Body of pancreas (tissue), 4 donors: ENCODE data around the gene RASGRP2. TPM values are rescaled to one million over a fixed set of nuclear protein-coding genes. Genes with fewer than 3 reads are reported as not detected.

Experiments
- ATAC-seq: fragments of 150-250 bp; one replicate; pipeline ENCODE4 v1.9.1; 2016
- DNase-seq, 4 donors: peaks; one replicate each; pipeline ENCODE4 v3.0.0-alpha.2; 2019
- H3K27ac ChIP-seq, 4 donors: fragments of 200-600 bp; sonication (generic); 1 replicate in 3 of 4; 2 replicates in 1 of 4; pipeline versions ENCODE4 v1.5.1 to v1.6.1; 2016 to 2019; ENCODE audit warnings: mild to moderate bottlenecking in 1 of 4, mixed read lengths in 1 of 4, moderate library complexity in 1 of 4
- H3K27me3 ChIP-seq, 2 donors: fragments of 200-600 bp; sonication (generic); one replicate each; pipeline ENCODE4 v1.6.0; 2016; ENCODE audit warnings: mild to moderate bottlenecking in 1 of 2
- H3K36me3 ChIP-seq, 2 donors: fragments of 200-600 bp; sonication (generic); replicated peaks in 1 of 2; 2 replicates each; pipeline ENCODE4 v1.5.1; 2016; ENCODE audit warnings: low read depth in 2 of 2; ENCODE audit not compliant: insufficient read depth in 1 of 2
- H3K4me1 ChIP-seq: fragments of 200-600 bp; sonication (generic); one replicate; pipeline ENCODE4 v1.6.0; 2016
- H3K4me3 ChIP-seq, 2 donors: fragments of 200-600 bp; sonication (generic); 1 replicate in 1 of 2; 2 replicates in 1 of 2; pipeline ENCODE4 v1.5.1; 2016 to 2019
- H3K9me3 ChIP-seq, 3 donors: fragments of 200-600 bp; sonication (generic); 1 replicate in 2 of 3; 2 replicates in 1 of 3; pipeline ENCODE4 v1.5.1; 2016
- POLR2A ChIP-seq, 3 donors: fragments of 450-650 bp; IDR thresholded peaks; one replicate each; pipeline ENCODE4 v1.6.1; 2016; ENCODE audit warnings: antibody characterized with exemption in 3 of 3, mild to moderate bottlenecking in 2 of 3
- WGBS, 2 donors: methylation state at CpG; one replicate each; pipeline ENCODE4 v1.1.5; 2017; 5-methylcytosine and 5-hydroxymethylcytosine counted together
- intact Hi-C: fragments of 100-400 bp; cut with DNase I; formaldehyde crosslinking; loops from one replicate; pipeline ENCODE4 v1.15.1; 2023
- total RNA-seq, 2 donors: library from RNA; depleted of rRNA; stranded (reverse); fragments of >200 nt; gene quantifications; one replicate each; pipeline ENCODE4 v1.1.0, GENCODE V29; 2016
- TF ChIP-seq, protein P1 (sequence below), 7 experiments: fragments of 450-650 bp in 4 of 7; fragments of 200-600 bp in 3 of 7; sonication (generic) in 3 of 7; IDR thresholded peaks; one replicate each; pipeline ENCODE4 v1.5.1; 2016 to 2019; ENCODE audit warnings: antibody characterized with exemption in 7 of 7

The RASGRP2 gene
- total RNA-seq, 2 donors from 2014 or later, result 4.6 to 17.9 TPM

DNA sequence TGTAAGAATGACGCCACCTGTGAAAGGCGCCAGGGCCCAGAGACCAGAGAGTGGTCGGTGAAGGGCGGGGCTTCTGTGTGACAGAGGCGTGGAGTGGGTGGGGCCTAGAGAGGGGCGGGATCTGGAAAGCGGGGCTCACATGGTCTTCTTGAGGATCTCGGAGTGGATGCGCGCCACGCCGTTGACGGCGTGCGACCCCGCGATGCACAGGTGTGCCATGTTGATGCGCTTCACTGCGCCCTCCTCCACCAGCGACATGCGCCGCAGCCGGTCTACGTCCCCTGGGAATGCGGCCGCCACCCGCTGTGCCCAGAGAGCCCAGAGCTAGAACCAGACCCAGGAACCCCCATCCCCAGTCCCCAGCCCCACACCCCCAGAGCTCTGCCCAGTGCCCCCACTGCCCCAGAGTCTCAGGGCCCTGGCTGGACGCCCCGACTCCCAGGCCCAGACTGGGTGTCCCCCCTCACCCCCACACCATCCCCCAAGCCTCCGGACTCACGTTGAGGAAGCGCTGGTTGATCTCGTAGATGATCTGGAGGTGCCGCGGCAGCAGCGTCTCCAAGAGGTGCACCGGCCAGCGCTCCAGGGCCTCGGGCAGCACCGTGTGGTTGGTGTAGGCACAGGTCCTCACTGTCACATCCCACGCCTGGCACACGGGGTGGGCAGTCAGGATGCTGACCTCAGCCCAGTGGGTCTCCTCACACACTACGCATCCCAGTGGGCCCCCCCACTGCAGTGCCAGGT lies 9.6 kb upstream of the RASGRP2 start:
- ATAC-seq, result no peak
- intact Hi-C loops, result no loop called here
- no peaks in the 10 kb centered on the region for H3K36me3 ChIP-seq
- no peak for TF ChIP-seq POLR2A (IDR thresholded peaks at IDR 0.05)
- TF ChIP-seq, protein P1, sequence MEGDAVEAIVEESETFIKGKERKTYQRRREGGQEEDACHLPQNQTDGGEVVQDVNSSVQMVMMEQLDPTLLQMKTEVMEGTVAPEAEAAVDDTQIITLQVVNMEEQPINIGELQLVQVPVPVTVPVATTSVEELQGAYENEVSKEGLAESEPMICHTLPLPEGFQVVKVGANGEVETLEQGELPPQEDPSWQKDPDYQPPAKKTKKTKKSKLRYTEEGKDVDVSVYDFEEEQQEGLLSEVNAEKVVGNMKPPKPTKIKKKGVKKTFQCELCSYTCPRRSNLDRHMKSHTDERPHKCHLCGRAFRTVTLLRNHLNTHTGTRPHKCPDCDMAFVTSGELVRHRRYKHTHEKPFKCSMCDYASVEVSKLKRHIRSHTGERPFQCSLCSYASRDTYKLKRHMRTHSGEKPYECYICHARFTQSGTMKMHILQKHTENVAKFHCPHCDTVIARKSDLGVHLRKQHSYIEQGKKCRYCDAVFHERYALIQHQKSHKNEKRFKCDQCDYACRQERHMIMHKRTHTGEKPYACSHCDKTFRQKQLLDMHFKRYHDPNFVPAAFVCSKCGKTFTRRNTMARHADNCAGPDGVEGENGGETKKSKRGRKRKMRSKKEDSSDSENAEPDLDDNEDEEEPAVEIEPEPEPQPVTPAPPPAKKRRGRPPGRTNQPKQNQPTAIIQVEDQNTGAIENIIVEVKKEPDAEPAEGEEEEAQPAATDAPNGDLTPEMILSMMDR (IDR thresholded peaks at IDR 0.05), result no peak
- DNase-seq, result peak in 1 of 4 donors; percentile 10
- H3K4me3 ChIP-seq, result no peak overlapping the region
- 93 to 94% methylated on average over 29 to 32 of the region's 43 CpGs for WGBS, 2 donors
- no peaks in the 10 kb centered on the region for H3K27me3 ChIP-seq
- H3K4me1 ChIP-seq, result no peaks in the 10 kb centered on the region
- no peaks in the 10 kb centered on the region for H3K9me3 ChIP-seq
- H3K27ac ChIP-seq, result no peak overlapping the region

DNA sequence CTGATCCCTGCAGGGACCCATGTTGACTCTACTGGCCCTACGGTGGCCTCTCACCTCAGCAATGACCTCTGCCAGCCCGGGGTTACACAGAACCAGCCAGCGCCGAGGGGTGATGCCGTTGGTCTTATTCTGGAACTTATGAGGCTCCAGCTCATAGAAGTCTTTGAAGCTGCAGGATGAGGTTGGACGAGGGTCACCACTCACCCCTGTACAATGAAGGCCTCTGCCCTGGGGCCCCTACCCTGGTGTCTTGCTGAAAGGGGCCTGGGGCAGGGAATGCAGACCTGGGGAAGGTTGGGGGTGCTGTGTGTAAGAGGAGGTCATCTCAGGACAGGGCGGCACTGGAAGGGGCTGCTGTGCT lies 9.1 kb upstream of the RASGRP2 start:
- Histone ChIP-seq H3K4me3 (no peak overlapping the region), H3K4me1 (no peaks in the 10 kb centered on the region), H3K27me3 (no peaks in the 10 kb centered on the region), H3K36me3 (no peaks in the 10 kb centered on the region), H3K27ac (no peak overlapping the region), H3K9me3 (no peaks in the 10 kb centered on the region)
- TF ChIP-seq POLR2A (IDR thresholded peaks at IDR 0.05), result no peak
- TF ChIP-seq, protein P1 (IDR thresholded peaks at IDR 0.05), result no peak
- ATAC-seq, result no peak
- 85 to 90% methylated on average over 5 to 7 of the region's 7 CpGs for WGBS, 2 donors
- DNase-seq, result no peak
- intact Hi-C loops, result no loop called here

DNA sequence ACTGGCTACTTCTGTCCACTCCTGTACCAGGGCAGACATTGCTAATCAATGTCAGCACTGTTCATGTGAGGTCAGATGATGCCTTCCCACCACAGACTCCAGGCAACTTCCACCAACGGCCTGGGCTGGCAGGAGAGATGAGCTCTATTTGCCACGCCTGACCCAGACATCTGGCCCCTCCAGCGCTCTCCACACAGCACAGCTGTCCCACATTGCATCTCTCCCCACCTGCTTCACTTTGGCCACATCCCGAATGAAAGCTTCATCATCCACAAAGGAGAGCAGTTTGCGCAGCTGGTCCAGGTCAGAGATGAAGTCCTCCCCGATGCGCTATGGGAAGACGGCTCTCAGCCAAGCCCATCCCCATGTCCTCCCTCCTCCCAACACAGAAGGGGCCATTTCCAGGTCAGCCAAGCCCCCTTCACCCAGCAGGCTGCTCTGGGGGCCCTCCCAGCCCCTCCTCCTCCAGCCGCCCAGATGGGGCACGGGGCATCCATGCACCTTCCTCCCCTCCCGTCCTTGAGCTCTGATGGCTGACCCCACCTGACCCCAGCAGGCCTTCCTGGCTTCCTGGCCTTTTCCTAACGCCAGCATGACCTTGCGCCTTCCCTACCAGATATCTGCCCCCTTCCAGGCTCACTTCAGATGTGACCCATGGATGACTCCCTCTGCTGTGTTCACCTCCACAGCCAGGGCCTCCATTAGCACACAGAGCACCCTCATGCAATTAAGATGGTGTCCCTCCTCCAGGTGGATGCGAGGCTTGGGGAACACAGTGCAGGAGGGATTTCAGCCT lies 8.4 kb upstream of the RASGRP2 start:
- Histone ChIP-seq H3K4me3 (no peak overlapping the region), H3K4me1 (no peaks in the 10 kb centered on the region), H3K36me3 (no peaks in the 10 kb centered on the region), H3K9me3 (no peaks in the 10 kb centered on the region), H3K27me3 (no peaks in the 10 kb centered on the region), H3K27ac (no peak overlapping the region)
- no peak for TF ChIP-seq POLR2A (IDR thresholded peaks at IDR 0.05)
- TF ChIP-seq, protein P1 (IDR thresholded peaks at IDR 0.05), result no peak
- intact Hi-C loops, result no loop called here
- ATAC-seq (no peak), DNase-seq (no peak)
- WGBS, 2 donors, result 85 to 89% methylated on average over 12 to 14 of the region's 14 CpGs

DNA sequence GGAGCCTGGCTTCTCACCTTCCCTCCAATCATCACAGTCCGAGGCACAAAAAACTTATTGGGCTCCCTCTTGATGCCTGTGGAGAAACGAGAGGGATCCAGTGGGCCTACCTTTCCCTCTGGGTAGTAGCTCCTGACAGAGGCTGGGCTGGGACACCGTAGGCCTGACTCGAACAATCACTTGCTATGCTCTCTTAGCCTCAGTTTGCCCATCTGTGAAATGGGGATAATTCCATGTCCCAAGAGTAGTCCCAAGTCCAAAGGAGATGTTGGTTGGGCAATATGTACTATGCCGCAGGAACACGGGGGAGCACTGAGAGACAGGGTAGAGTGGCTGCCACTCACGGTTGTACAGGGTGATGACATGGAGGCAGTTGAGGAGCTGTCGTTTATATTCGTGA lies 7.6 kb upstream of the RASGRP2 start:
- no peaks in the 10 kb centered on the region for H3K36me3 ChIP-seq
- H3K27me3 ChIP-seq, result no peaks in the 10 kb centered on the region
- H3K4me3 ChIP-seq, result no peak overlapping the region
- no peaks in the 10 kb centered on the region for H3K9me3 ChIP-seq
- H3K4me1 ChIP-seq, result no peaks in the 10 kb centered on the region
- TF ChIP-seq, protein P1 (IDR thresholded peaks at IDR 0.05), result no peak
- TF ChIP-seq POLR2A (IDR thresholded peaks at IDR 0.05), result no peak
- no peak for DNase-seq
- no peak overlapping the region for H3K27ac ChIP-seq
- 88 to 91% methylated on average over 6 to 9 of the region's 9 CpGs for WGBS, 2 donors
- no peak for ATAC-seq
- intact Hi-C loops, result no loop called here
